ENCODE data around the gene MRPL23.

GRCh38 chr11:1970956-1971355 lies 23.8 kb downstream of the MRPL23 start:
- TF ChIP-seq ZFP3 (CRISPR knock-in tag; IDR thresholded peaks at IDR 0.05) (no peak), BACH2 (CRISPR knock-in tag; IDR thresholded peaks at IDR 0.05; ENCODE audit: borderline replicate concordance) (no peak), TOX (CRISPR knock-in tag; IDR thresholded peaks at IDR 0.05; ENCODE audit: borderline replicate concordance) (no peak), CSRNP3 (CRISPR knock-in tag; IDR thresholded peaks at IDR 0.05) (no peak), TCF4 (CRISPR knock-in tag; IDR thresholded peaks at IDR 0.05; ENCODE audit: borderline replicate concordance) (no peak), SNAI2 (CRISPR knock-in tag; IDR thresholded peaks at IDR 0.05) (no peak), CREB5 (CRISPR knock-in tag; IDR thresholded peaks at IDR 0.05; ENCODE audit: low read depth) (no peak), TSHZ2 (CRISPR knock-in tag; IDR thresholded peaks at IDR 0.05) (no peak)

Data from SK-N-SH treated with all-trans-retinoic acid at 6 μM for 48 hours (cell line).